ENCODE data around the gene TMC4. TPM values are rescaled to one million over a fixed set of nuclear protein-coding genes. Genes with fewer than 3 reads are reported as not detected.

The TMC4 gene
- total and polyA plus RNA-seq, 4 donors: 26.1 to 81.0 (median 33.9) TPM

GRCh38 chr19:54179262-54179852 is 6.4 kb upstream of the TMC4 start:
- Histone ChIP-seq H3K9me3 (ENCODE audit: control insufficient read depth in 4 of 4, insufficient read depth in 3 of 4, low read length in 3 of 4) (no peaks in the 10 kb centered on the region), H3K27me3 (ENCODE audit: control insufficient read depth in 3 of 3, insufficient read depth in 3 of 3, low read length in 2 of 3) (no peaks in the 10 kb centered on the region), H3K27ac (ENCODE audit: low read depth in 1 of 2, low read length in 1 of 2) (no peak overlapping the region), H3K36me3 (ENCODE audit: control insufficient read depth in 4 of 4, insufficient read depth in 4 of 4, low read length in 4 of 4) (peaks cover 0 to 25% (median 10%) of the 10 kb centered on the region in 4 donors), H3K4me3 (no peak overlapping the region), H3K9ac (ENCODE audit: insufficient read depth in 1 of 2, low read length in 2 of 2) (no peak overlapping the region), H3K4me1 (ENCODE audit: control insufficient read depth in 5 of 5, insufficient read depth in 5 of 5, low read length in 5 of 5) (peaks cover 0 to 2% (median 0%) of the 10 kb centered on the region in 5 donors)
- ATAC-seq (ENCODE audit: insufficient read depth, low FRiP score) (no peak), DNase-seq (no peak)
- TF ChIP-seq CTCF (IDR thresholded peaks at IDR 0.05; ENCODE audit: control extremely low read depth, extremely low read depth): no peak
- 87 to 88% methylated on average over 10 of the region's 10 CpGs for WGBS, 2 donors

- H3K4me1 ChIP-seq (ENCODE audit: control insufficient read depth in 5 of 5, insufficient read depth in 5 of 5, low read length in 5 of 5): peaks cover 0 to 2% (median 0%) of the 10 kb centered on the region in 5 donors
- ATAC-seq (ENCODE audit: insufficient read depth, low FRiP score): no peak
- H3K4me3 ChIP-seq: no peak overlapping the region
- peaks cover 0 to 20% (median 10%) of the 10 kb centered on the region in 4 donors for H3K36me3 ChIP-seq (ENCODE audit: control insufficient read depth in 4 of 4, insufficient read depth in 4 of 4, low read length in 4 of 4)
- DNase-seq: no peak
- no peak overlapping the region for H3K9ac ChIP-seq (ENCODE audit: insufficient read depth in 1 of 2, low read length in 2 of 2)
- no peak overlapping the region for H3K27ac ChIP-seq (ENCODE audit: low read depth in 1 of 2, low read length in 1 of 2)
- WGBS, 2 donors: 83 to 90% methylated on average over 22 to 23 of the region's 23 CpGs
- no peaks in the 10 kb centered on the region for H3K27me3 ChIP-seq (ENCODE audit: control insufficient read depth in 3 of 3, insufficient read depth in 3 of 3, low read length in 2 of 3)
- H3K9me3 ChIP-seq (ENCODE audit: control insufficient read depth in 4 of 4, insufficient read depth in 3 of 4, low read length in 3 of 4): no peaks in the 10 kb centered on the region
- TF ChIP-seq CTCF (IDR thresholded peaks at IDR 0.05; ENCODE audit: control extremely low read depth, extremely low read depth): no peak
Observed at GRCh38 chr19:54178581-54179261, 5.8 kb upstream of the TMC4 start.

DNA sequence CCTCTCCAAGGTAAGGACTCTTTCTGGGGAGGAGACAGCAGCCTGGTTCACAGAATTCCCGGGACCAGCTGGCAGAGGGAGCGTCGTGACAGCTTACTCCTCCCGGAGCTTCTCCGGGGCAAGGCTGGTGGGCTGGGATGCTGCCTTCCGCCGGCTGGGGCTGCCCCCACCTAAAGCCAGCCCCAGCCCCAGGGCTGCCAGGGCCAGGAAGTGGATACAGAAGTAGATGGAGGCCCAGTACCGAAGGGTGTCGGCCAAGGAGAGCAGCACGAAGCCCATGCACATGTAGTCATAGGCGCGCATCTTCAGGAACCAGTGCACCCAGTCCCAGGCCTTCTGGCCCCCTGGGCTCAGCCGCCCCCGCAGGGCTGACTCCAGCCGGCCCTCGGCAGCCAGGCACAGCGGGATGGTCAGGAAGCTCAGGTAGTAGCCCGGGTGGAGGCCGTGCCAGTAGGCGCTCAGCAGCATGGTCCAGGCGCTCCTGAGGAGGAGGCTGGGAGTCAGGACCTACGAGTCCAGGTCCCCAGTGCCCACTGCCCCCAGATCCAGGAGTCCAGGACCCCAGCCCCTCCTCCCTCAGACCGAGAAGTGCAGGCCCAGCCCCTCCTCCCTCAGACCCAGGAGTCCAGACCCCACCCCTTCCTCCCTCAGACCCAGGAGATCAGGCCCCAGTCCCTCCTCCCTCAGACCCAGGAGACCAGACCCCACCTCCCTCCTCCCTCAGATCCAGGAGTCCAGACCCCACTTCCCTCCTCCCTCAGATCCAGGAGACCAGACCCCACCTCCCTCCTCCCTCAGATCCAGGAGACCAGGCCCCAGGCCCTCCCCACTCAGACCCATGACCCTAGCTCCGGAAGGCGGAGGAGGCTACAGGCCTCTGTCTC is 1.2 kb upstream of the TMC4 start:
- no peak for DNase-seq
- no peaks in the 10 kb centered on the region for H3K4me1 ChIP-seq (ENCODE audit: control insufficient read depth in 5 of 5, insufficient read depth in 5 of 5, low read length in 5 of 5)
- 79 to 83% methylated on average over 25 of the region's 25 CpGs for WGBS, 2 donors
- peak overlapping the region in 1 of 2 donors; percentile 1 for H3K27ac ChIP-seq (ENCODE audit: low read depth in 1 of 2, low read length in 1 of 2)
- no peak overlapping the region for H3K4me3 ChIP-seq
- no peak for TF ChIP-seq CTCF (IDR thresholded peaks at IDR 0.05; ENCODE audit: control extremely low read depth, extremely low read depth)
- no peaks in the 10 kb centered on the region for H3K9me3 ChIP-seq (ENCODE audit: control insufficient read depth in 4 of 4, insufficient read depth in 3 of 4, low read length in 3 of 4)
- no peak for ATAC-seq (ENCODE audit: insufficient read depth, low FRiP score)
- no peak overlapping the region for H3K9ac ChIP-seq (ENCODE audit: insufficient read depth in 1 of 2, low read length in 2 of 2)
- H3K27me3 ChIP-seq (ENCODE audit: control insufficient read depth in 3 of 3, insufficient read depth in 3 of 3, low read length in 2 of 3): no peaks in the 10 kb centered on the region
- peaks cover 0 to 10% (median 1%) of the 10 kb centered on the region in 4 donors for H3K36me3 ChIP-seq (ENCODE audit: control insufficient read depth in 4 of 4, insufficient read depth in 4 of 4, low read length in 4 of 4)
